Measurements from ENCODE around the gene PADI6.

Gene PADI6

GRCh38 chr1:17371896-17372295 is at the start of gene PADI6:
Gene PADI6 (plus strand): TSS chr1:17372196. CDS start chr1:17372246, 50 bp downstream.
- no peak for ATAC-seq
- no peak for TF ChIP-seq PATZ1 (CRISPR knock-in tag; IDR thresholded peaks at IDR 0.05; ENCODE audit: borderline replicate concordance)
- no peak for TF ChIP-seq BACH2 (CRISPR knock-in tag; IDR thresholded peaks at IDR 0.05; ENCODE audit: borderline replicate concordance)
- TF ChIP-seq SNAI2 (CRISPR knock-in tag; IDR thresholded peaks at IDR 0.05), result no peak
- no peak for TF ChIP-seq ESRRG (CRISPR knock-in tag; IDR thresholded peaks at IDR 0.05)
- TF ChIP-seq CSRNP3 (CRISPR knock-in tag; IDR thresholded peaks at IDR 0.05), result no peak
- no peak for TF ChIP-seq ARNTL (CRISPR knock-in tag; IDR thresholded peaks at IDR 0.05; ENCODE audit: borderline replicate concordance, low read depth)
- no peak for TF ChIP-seq CREB5 (CRISPR knock-in tag; IDR thresholded peaks at IDR 0.05; ENCODE audit: low read depth)
- no peak for TF ChIP-seq ZC3H10 (CRISPR knock-in tag; IDR thresholded peaks at IDR 0.05)
- no peak for TF ChIP-seq TSHZ2 (CRISPR knock-in tag; IDR thresholded peaks at IDR 0.05)
- no peak for TF ChIP-seq ZNF8 (CRISPR knock-in tag; IDR thresholded peaks at IDR 0.05)

- TF ChIP-seq TOX (CRISPR knock-in tag; IDR thresholded peaks at IDR 0.05; ENCODE audit: borderline replicate concordance) (no peak), OSR1 (CRISPR knock-in tag; IDR thresholded peaks at IDR 0.05) (no peak), ZNF565 (CRISPR knock-in tag; conservative IDR thresholded peaks at IDR 0.05; ENCODE audit: low read depth) (no peak), SNAI2 (CRISPR knock-in tag; IDR thresholded peaks at IDR 0.05) (no peak), CSDC2 (CRISPR knock-in tag; IDR thresholded peaks at IDR 0.05) (no peak), CREB5 (CRISPR knock-in tag; IDR thresholded peaks at IDR 0.05; ENCODE audit: low read depth) (no peak), CSRNP3 (CRISPR knock-in tag; IDR thresholded peaks at IDR 0.05) (no peak), BACH2 (CRISPR knock-in tag; IDR thresholded peaks at IDR 0.05; ENCODE audit: borderline replicate concordance) (no peak), ESRRG (CRISPR knock-in tag; IDR thresholded peaks at IDR 0.05) (no peak), TCF4 (CRISPR knock-in tag; IDR thresholded peaks at IDR 0.05; ENCODE audit: borderline replicate concordance) (no peak), ZNF8 (CRISPR knock-in tag; IDR thresholded peaks at IDR 0.05) (no peak)
- no peak for ATAC-seq
Measured at GRCh38 chr1:17328855-17329254, 43.1 kb upstream of the PADI6 start.

GRCh38 chr1:17329610-17330009 is 42.4 kb upstream of the PADI6 start:
- ATAC-seq, result no peak
- TF ChIP-seq ZC3H10 (CRISPR knock-in tag; IDR thresholded peaks at IDR 0.05), result no peak
- TF ChIP-seq ISL1 (CRISPR knock-in tag; IDR thresholded peaks at IDR 0.05), result no peak
- no peak for TF ChIP-seq ZFP30 (CRISPR knock-in tag; IDR thresholded peaks at IDR 0.05)
- TF ChIP-seq ZNF8 (CRISPR knock-in tag; IDR thresholded peaks at IDR 0.05), result no peak
- TF ChIP-seq CREB5 (CRISPR knock-in tag; IDR thresholded peaks at IDR 0.05; ENCODE audit: low read depth), result no peak
- TF ChIP-seq OSR1 (CRISPR knock-in tag; IDR thresholded peaks at IDR 0.05), result no peak
- TF ChIP-seq POU6F1 (CRISPR knock-in tag; IDR thresholded peaks at IDR 0.05; ENCODE audit: borderline replicate concordance, low read depth), result no peak
- TF ChIP-seq SNAI2 (CRISPR knock-in tag; IDR thresholded peaks at IDR 0.05), result no peak
- TF ChIP-seq BACH2 (CRISPR knock-in tag; IDR thresholded peaks at IDR 0.05; ENCODE audit: borderline replicate concordance), result no peak
- no peak for TF ChIP-seq ARNTL (CRISPR knock-in tag; IDR thresholded peaks at IDR 0.05; ENCODE audit: borderline replicate concordance, low read depth)
- TF ChIP-seq PPARA (CRISPR knock-in tag; IDR thresholded peaks at IDR 0.05; ENCODE audit: borderline replicate concordance), result no peak

All from SK-N-SH treated with all-trans-retinoic acid at 6 μM for 48 hours (cell line).